SK-N-SH (cell line): ENCODE results near the gene PRSS36. TPM values are rescaled to one million over a fixed set of nuclear protein-coding genes. Genes with fewer than 3 reads are reported as not detected.

Experiments
- CTCF ChIA-PET: fragments of 300-600, 350-600 bp; formaldehyde crosslinking; extraction: SDS; loops from one replicate; lab custom pipeline; 2021; lab: Yijun Ruan, JAX
- POLR2A ChIA-PET: fragments of 350-600 bp; sonication (Branson Sonifier 250); formaldehyde crosslinking; extraction: SDS; loops from one replicate; lab custom pipeline; 2020; ENCODE audit warnings: antibody characterized with exemption, inconsistent platforms; lab: Yijun Ruan, JAX
- DNase-seq: peaks from one replicate; pipeline ENCODE4 v3.0.0; 2012
- H2AFZ ChIP-seq: fragments of 200-600 bp; sonication (generic); 2 replicates; pipeline ENCODE4 v1.8.1; 2016; ENCODE audit warnings: antibody characterized with exemption, mild to moderate bottlenecking, low read depth
- H3F3A ChIP-seq: fragments of 200-600 bp; sonication (generic); replicated peaks from 2 replicates; pipeline ENCODE3; 2016; ENCODE audit warnings: antibody characterized with exemption, mild to moderate bottlenecking; ENCODE audit not compliant: insufficient read depth
- H3K27ac ChIP-seq, 2 experiments: fragments of 200-500 bp in 1 of 2; fragments of 200-600 bp in 1 of 2; sonication (Bioruptor generic) in 1 of 2; sonication (generic), shearing (Covaris generic) in 1 of 2; 2 replicates each; pipeline versions ENCODE4 v1.5.1 to v1.6.1; 2014 to 2016; ENCODE audit warnings: low read depth in 2 of 2, inconsistent platforms in 1 of 2, low read length in 1 of 2, mild to moderate bottlenecking in 1 of 2, mixed read lengths in 1 of 2
- H3K27me3 ChIP-seq: fragments of 200-600 bp; sonication (generic), shearing (Covaris generic); 2 replicates; pipeline ENCODE4 v1.6.1; 2016; ENCODE audit warnings: mixed run types; ENCODE audit not compliant: insufficient read depth
- H3K36me3 ChIP-seq, 2 experiments: fragments of 200-500 bp in 1 of 2; fragments of 200-600 bp in 1 of 2; sonication (Bioruptor generic) in 1 of 2; sonication (generic) in 1 of 2; replicated peaks in 1 of 2; 2 replicates each; pipeline versions ENCODE3 to v1.5.1; 2014 to 2016; ENCODE audit warnings: low read length in 1 of 2, mild to moderate bottlenecking in 1 of 2; ENCODE audit not compliant: insufficient read depth in 2 of 2, control insufficient read depth in 1 of 2
- H3K4me1 ChIP-seq, 2 experiments: fragments of 200-500 bp in 1 of 2; fragments of 200-600 bp in 1 of 2; sonication (Bioruptor generic) in 1 of 2; sonication (generic), shearing (Covaris generic) in 1 of 2; 2 replicates each; pipeline versions ENCODE4 v1.5.1 to v1.6.1; 2014 to 2016; ENCODE audit warnings: low read depth in 1 of 2, low read length in 1 of 2, mixed run types in 1 of 2; ENCODE audit not compliant: insufficient read depth in 2 of 2, control insufficient read depth in 1 of 2
- H3K4me2 ChIP-seq: fragments of 200-600 bp; sonication (generic), shearing (Covaris generic); 2 replicates; pipeline ENCODE4 v1.6.1; 2017; ENCODE audit warnings: mixed run types
- H3K4me3 ChIP-seq, 2 experiments: fragments of 200-500 bp in 1 of 2; fragments of 200-600 bp in 1 of 2; sonication (Bioruptor generic) in 1 of 2; sonication (generic), shearing (Covaris generic) in 1 of 2; 2 replicates each; pipeline versions ENCODE4 v1.5.1 to v1.8.1; 2014 to 2016; ENCODE audit warnings: low read depth in 2 of 2, inconsistent platforms in 1 of 2, low read length in 1 of 2, mild to moderate bottlenecking in 1 of 2, mixed read lengths in 1 of 2, moderate library complexity in 1 of 2
- H3K79me2 ChIP-seq: fragments of 200-600 bp; sonication (generic); 2 replicates; pipeline ENCODE4 v1.8.1; 2017; ENCODE audit warnings: mild to moderate bottlenecking; ENCODE audit not compliant: insufficient read depth
- H3K9ac ChIP-seq: fragments of 200-600 bp; sonication (generic); 2 replicates; pipeline ENCODE4 v1.6.1; 2017; ENCODE audit warnings: mixed run types
- H3K9me2 ChIP-seq: fragments of 200-600 bp; sonication (generic); 2 replicates; pipeline ENCODE4 v1.6.1; 2017; ENCODE audit warnings: mixed run types
- H3K9me3 ChIP-seq: fragments of 200-600 bp; sonication (generic); 2 replicates; pipeline ENCODE4 v1.6.1; 2017; ENCODE audit warnings: mixed run types, mild to moderate bottlenecking, moderate library complexity
- H4K20me1 ChIP-seq: fragments of 200-600 bp; sonication (generic); 2 replicates; pipeline ENCODE4 v1.6.1; 2017; ENCODE audit warnings: mild to moderate bottlenecking, mixed run types; ENCODE audit not compliant: insufficient read depth
- CHD2 ChIP-seq: fragments of 150-350 bp; IDR thresholded peaks from 2 replicates; pipeline ENCODE4 v1.6.1; 2018; ENCODE audit warnings: low read length; ENCODE audit not compliant: partially characterized antibody
- CTCF ChIP-seq: fragments of 200-600 bp; sonication (generic); IDR thresholded peaks from 2 replicates; pipeline ENCODE4 v1.6.1; 2017; ENCODE audit warnings: antibody characterized with exemption, mild to moderate bottlenecking, moderate library complexity
- ELF1 ChIP-seq: IDR thresholded peaks from 2 replicates; pipeline ENCODE4 v1.4.0; 2012
- GATA2 ChIP-seq: sonication (generic); formaldehyde crosslinking; IDR thresholded peaks from 2 replicates; pipeline ENCODE4 v1.5.0; 2020; ENCODE audit warnings: mild to moderate bottlenecking, missing genetic modification reagents
- JUND ChIP-seq: IDR thresholded peaks from 2 replicates; pipeline ENCODE4 v1.4.0; 2012
- NFIC ChIP-seq: IDR thresholded peaks from 2 replicates; pipeline ENCODE4 v1.4.0; 2012; ENCODE audit warnings: borderline replicate concordance
- NRF1 ChIP-seq: IDR thresholded peaks from 2 replicates; pipeline ENCODE4 v1.6.1; 2012; ENCODE audit warnings: low read depth, mild to moderate bottlenecking, low read length
- RAD21 ChIP-seq: IDR thresholded peaks from 2 replicates; pipeline ENCODE4 v1.6.1; 2012; ENCODE audit warnings: mild to moderate bottlenecking, low read length
- RFX5 ChIP-seq: IDR thresholded peaks from 2 replicates; pipeline ENCODE4 v1.6.1; 2012; ENCODE audit warnings: mild to moderate bottlenecking, improper control_type of control experiment, low read length
- RXRA ChIP-seq: IDR thresholded peaks from 2 replicates; pipeline ENCODE4 v1.4.0; 2012; ENCODE audit warnings: low read depth, mild to moderate bottlenecking, borderline replicate concordance
- SIN3A ChIP-seq: IDR thresholded peaks from 2 replicates; pipeline ENCODE4 v1.6.1; 2012; ENCODE audit warnings: low read depth, mild to moderate bottlenecking, low read length, moderate library complexity, borderline replicate concordance
- SMC3 ChIP-seq: IDR thresholded peaks from 2 replicates; pipeline ENCODE4 v1.6.1; 2012; ENCODE audit warnings: low read depth, low read length, improper control_type of control experiment
- TEAD4 ChIP-seq: IDR thresholded peaks from 2 replicates; pipeline ENCODE4 v1.4.0; 2012; ENCODE audit warnings: mild to moderate bottlenecking, borderline replicate concordance; ENCODE audit not compliant: insufficient read depth
- USF1 ChIP-seq: IDR thresholded peaks from 2 replicates; pipeline ENCODE4 v1.4.0; 2012; ENCODE audit warnings: low read depth, borderline replicate concordance
- YY1 ChIP-seq: IDR thresholded peaks from 2 replicates; pipeline ENCODE4 v1.4.0; 2012; ENCODE audit warnings: low read depth, mild to moderate bottlenecking
- ZBTB33 ChIP-seq: IDR thresholded peaks from 2 replicates; pipeline ENCODE4 v1.4.0; 2012; ENCODE audit warnings: low read depth, borderline replicate concordance
- WGBS: methylation state at CpG from one replicate; pipeline ENCODE4 v1.1.6; 2017; ENCODE audit warnings: low lambda C conversion rate; 5-methylcytosine and 5-hydroxymethylcytosine counted together
- polyA plus RNA-seq, 3 experiments: library from polyadenylated mRNA; depleted of rRNA; stranded (reverse); fragments of >200 nt; gene quantifications; 2 replicates each; pipeline ENCODE4 v1.2.3, GENCODE V29; 2012
- TF ChIP-seq, protein P1 (sequence below): IDR thresholded peaks from 2 replicates; pipeline ENCODE4 v1.6.1; 2012; ENCODE audit warnings: mild to moderate bottlenecking, low read depth, low read length, moderate library complexity

PRSS36 gene
- polyA plus RNA-seq, 1 of the 3 experiments (the other 2 are of a cell fraction): 0.49 TPM

- ChIA-PET CTCF (interaction anchor here (0.8 to 3.9 kb wide), 2 partner anchors 12 to 13 kb away, joined by 3 to 17 read pairs; partner anchors contain the start of gene KAT8), POLR2A (interaction anchor here (0.9 to 1.9 kb wide), 3 partner anchors 9 to 14 kb away, joined by 3 to 4 read pairs (median 4); partner anchors contain the start of gene KAT8)
- Histone ChIP-seq H3K4me1 (peaks cover 0 to 20% of the 10 kb centered on the region in 2 experiments; a peak in 1 of 4 replicates), H3K4me2 (no peak overlapping the region), H3K9me2 (no peaks in the 10 kb centered on the region), H3K27me3 (no peaks in the 10 kb centered on the region), H2AFZ (no peak overlapping the region), H3K36me3 (peaks cover 0 to 13% of the 10 kb centered on the region in 2 experiments), H3K4me3 (no peak overlapping the region), H3K27ac (no peak overlapping the region), H4K20me1 (no peaks in the 10 kb centered on the region), H3K9ac (no peak overlapping the region), H3K79me2 (no peaks in the 10 kb centered on the region), H3F3A (no peaks in the 10 kb centered on the region), H3K9me3 (no peaks in the 10 kb centered on the region)
- TF ChIP-seq YY1: no peak
- TF ChIP-seq, protein P1, sequence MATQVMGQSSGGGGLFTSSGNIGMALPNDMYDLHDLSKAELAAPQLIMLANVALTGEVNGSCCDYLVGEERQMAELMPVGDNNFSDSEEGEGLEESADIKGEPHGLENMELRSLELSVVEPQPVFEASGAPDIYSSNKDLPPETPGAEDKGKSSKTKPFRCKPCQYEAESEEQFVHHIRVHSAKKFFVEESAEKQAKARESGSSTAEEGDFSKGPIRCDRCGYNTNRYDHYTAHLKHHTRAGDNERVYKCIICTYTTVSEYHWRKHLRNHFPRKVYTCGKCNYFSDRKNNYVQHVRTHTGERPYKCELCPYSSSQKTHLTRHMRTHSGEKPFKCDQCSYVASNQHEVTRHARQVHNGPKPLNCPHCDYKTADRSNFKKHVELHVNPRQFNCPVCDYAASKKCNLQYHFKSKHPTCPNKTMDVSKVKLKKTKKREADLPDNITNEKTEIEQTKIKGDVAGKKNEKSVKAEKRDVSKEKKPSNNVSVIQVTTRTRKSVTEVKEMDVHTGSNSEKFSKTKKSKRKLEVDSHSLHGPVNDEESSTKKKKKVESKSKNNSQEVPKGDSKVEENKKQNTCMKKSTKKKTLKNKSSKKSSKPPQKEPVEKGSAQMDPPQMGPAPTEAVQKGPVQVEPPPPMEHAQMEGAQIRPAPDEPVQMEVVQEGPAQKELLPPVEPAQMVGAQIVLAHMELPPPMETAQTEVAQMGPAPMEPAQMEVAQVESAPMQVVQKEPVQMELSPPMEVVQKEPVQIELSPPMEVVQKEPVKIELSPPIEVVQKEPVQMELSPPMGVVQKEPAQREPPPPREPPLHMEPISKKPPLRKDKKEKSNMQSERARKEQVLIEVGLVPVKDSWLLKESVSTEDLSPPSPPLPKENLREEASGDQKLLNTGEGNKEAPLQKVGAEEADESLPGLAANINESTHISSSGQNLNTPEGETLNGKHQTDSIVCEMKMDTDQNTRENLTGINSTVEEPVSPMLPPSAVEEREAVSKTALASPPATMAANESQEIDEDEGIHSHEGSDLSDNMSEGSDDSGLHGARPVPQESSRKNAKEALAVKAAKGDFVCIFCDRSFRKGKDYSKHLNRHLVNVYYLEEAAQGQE: no peak
- no peak for TF ChIP-seq RFX5
- TF ChIP-seq CHD2: no peak
- no peak for TF ChIP-seq SMC3
- no peak for TF ChIP-seq ZBTB33
- no peak for TF ChIP-seq ELF1
- TF ChIP-seq CTCF: no peak
- TF ChIP-seq USF1: no peak
- no peak for TF ChIP-seq GATA2 (CRISPR knock-in tag)
- no peak for TF ChIP-seq NRF1
- TF ChIP-seq SIN3A: no peak
- no peak for TF ChIP-seq TEAD4
- TF ChIP-seq NFIC: no peak
- no peak for TF ChIP-seq JUND
- TF ChIP-seq RAD21: no peak
- TF ChIP-seq RXRA: no peak
- 93% methylated on average over 2 of the region's 6 CpGs for WGBS
- no peak for DNase-seq
Observed at GRCh38 chr16:31130899-31131298, 19.0 kb downstream of the PRSS36 start.
